ENCODE results near the gene BORCS5.
"Not testable (repeated sequence)": the region's sequence is repeated elsewhere in the genome, so short reads cannot be mapped to it uniquely, and the experiment has no call there.

The BORCS5 gene

GRCh38 chr12:12403264-12404248 is 46.7 kb downstream of the BORCS5 start:
- POLR2A ChIA-PET: no interaction called here
- CTCF ChIA-PET: interaction anchor here (1.4 to 2.0 kb wide), 2 partner anchors 159 to 252 kb away, joined by 4 to 5 read pairs; partner anchors contain the start of gene DUSP16
- no peak overlapping the region for H3K4me3 ChIP-seq (ENCODE audit: low read depth, low read length)
- no peak for TF ChIP-seq CTCF (IDR thresholded peaks at IDR 0.05; ENCODE audit: insufficient read depth, low read length, missing control alignments)
- DNase-seq (ENCODE audit: low read depth, low spot score): no peak

- no peak overlapping the region for H3K4me3 ChIP-seq (ENCODE audit: low read depth, low read length)
- no peak for DNase-seq (ENCODE audit: low read depth, low spot score)
- ChIA-PET CTCF (no interaction called here), POLR2A (no interaction called here)
- TF ChIP-seq CTCF (IDR thresholded peaks at IDR 0.05; ENCODE audit: insufficient read depth, low read length, missing control alignments): no peak
Measured at GRCh38 chr12:12404297-12404696, 47.4 kb downstream of the BORCS5 start.

GRCh38 chr12:12405882-12406281 is 49.0 kb downstream of the BORCS5 start:
- ChIA-PET POLR2A (no interaction called here), CTCF (no interaction called here)
- DNase-seq (ENCODE audit: low read depth, low spot score): no peak
- no peak overlapping the region for H3K4me3 ChIP-seq (ENCODE audit: low read depth, low read length)
- TF ChIP-seq CTCF (IDR thresholded peaks at IDR 0.05; ENCODE audit: insufficient read depth, low read length, missing control alignments): no peak

- ChIA-PET CTCF (no interaction called here), POLR2A (no interaction called here)
- no peak overlapping the region for H3K4me3 ChIP-seq (ENCODE audit: low read depth, low read length)
- no peak for DNase-seq (ENCODE audit: low read depth, low spot score)
- TF ChIP-seq CTCF (IDR thresholded peaks at IDR 0.05; ENCODE audit: insufficient read depth, low read length, missing control alignments): no peak
Measured at GRCh38 chr12:12406762-12407161, 49.9 kb downstream of the BORCS5 start.

- TF ChIP-seq CTCF (IDR thresholded peaks at IDR 0.05; ENCODE audit: insufficient read depth, low read length, missing control alignments): no peak
- POLR2A ChIA-PET: no interaction called here
- no peak overlapping the region for H3K4me3 ChIP-seq (ENCODE audit: low read depth, low read length)
- CTCF ChIA-PET: no interaction called here
- DNase-seq (ENCODE audit: low read depth, low spot score): no peak
Measured at GRCh38 chr12:12408265-12408690, 51.4 kb downstream of the BORCS5 start.

- DNase-seq (ENCODE audit: low read depth, low spot score); CTCF ChIA-PET; POLR2A ChIA-PET; H3K4me3 ChIP-seq (ENCODE audit: low read depth, low read length): not testable (repeated sequence)
Measured at GRCh38 chr12:12409337-12409736, 52.5 kb downstream of the BORCS5 start.

- CTCF ChIA-PET: no interaction called here
- no peak for DNase-seq (ENCODE audit: low read depth, low spot score)
Measured at GRCh38 chr12:12415886-12416285, 59.0 kb downstream of the BORCS5 start.

GRCh38 chr12:12419165-12419564 is 62.3 kb downstream of the BORCS5 start:
- CTCF ChIA-PET; H3K4me3 ChIP-seq (ENCODE audit: low read depth, low read length); DNase-seq (ENCODE audit: low read depth, low spot score); POLR2A ChIA-PET: not testable (repeated sequence)

More at GRCh38 chr12:12415886-12416285, 59.0 kb downstream of the BORCS5 start:
- H3K4me3 ChIP-seq (ENCODE audit: low read depth, low read length): no peak overlapping the region
- POLR2A ChIA-PET: no interaction called here
- TF ChIP-seq CTCF (IDR thresholded peaks at IDR 0.05; ENCODE audit: insufficient read depth, low read length, missing control alignments): no peak
